ENCODE results near the gene ATP6V0B. TPM values are rescaled to one million over a fixed set of nuclear protein-coding genes. Genes with fewer than 3 reads are reported as not detected.

The ATP6V0B gene
- total and polyA plus RNA-seq, 10 of the 15 experiments (the other 5 are each of a cell fraction or from before 2014, with no cell fraction given), result 65.3 to 250 (median 144) TPM

DNA sequence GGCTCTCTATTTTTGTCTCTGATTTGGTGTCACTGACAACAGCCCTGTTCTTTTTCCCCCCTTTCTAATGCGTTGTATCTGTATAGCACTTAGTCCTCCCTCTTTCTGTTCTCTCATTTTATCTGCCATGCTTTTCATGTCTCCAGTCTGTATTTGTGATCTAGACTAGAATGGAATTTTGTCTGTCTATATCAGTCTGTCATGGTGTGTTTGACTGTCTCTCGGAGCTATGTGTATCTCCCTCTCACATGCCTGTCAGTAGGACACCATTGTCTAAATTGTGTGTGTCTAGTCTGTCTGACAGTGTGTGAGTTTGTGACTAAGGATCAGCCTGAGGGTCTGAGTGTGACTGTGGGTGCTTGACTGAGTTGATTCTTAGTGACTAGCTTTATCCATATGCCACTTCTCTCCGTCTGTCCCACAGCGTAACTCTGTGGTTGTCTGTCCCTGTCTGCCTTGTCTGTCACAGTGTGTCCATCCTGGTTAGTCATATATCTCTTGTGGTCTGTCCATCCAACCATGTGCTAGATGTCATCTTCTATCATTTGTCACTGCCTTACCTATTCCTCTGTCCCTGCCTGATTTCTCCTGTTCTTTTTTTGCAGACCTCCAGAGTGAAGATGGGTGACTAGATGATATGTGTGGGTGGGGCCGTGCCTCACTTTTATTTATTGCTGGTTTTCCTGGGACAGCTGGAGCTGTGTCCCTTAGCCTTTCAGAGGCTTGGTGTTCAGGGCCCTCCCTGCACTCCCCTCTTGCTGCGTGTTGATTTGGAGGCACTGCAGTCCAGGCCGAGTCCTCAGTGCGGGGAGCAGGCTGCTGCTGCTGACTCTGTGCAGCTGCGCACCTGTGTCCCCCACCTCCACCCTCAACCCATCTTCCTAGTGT lies 2.9 kb downstream of the ATP6V0B start:
- Histone ChIP-seq H3K36me3 (ENCODE audit: control insufficient read depth in 2 of 2, insufficient read depth in 2 of 2, low read length in 1 of 2) (peaks cover 1 to 7% of the 10 kb centered on the region in 2 experiments), H3K4me2 (ENCODE audit: control insufficient read depth, insufficient read depth) (peak overlapping the region; percentile 94), H2AFZ (ENCODE audit: control insufficient read depth, low read depth, low read length) (no peak overlapping the region), H3K4me3 (no peak overlapping the region), H3K79me2 (ENCODE audit: control insufficient read depth, insufficient read depth, low read length) (peaks cover 45% of the 10 kb centered on the region), H3K9me3 (replicated peaks; ENCODE audit: control insufficient read depth, insufficient read depth, low read length) (no peaks in the 10 kb centered on the region), H3K27ac (ENCODE audit: control insufficient read depth, insufficient read depth) (no peak overlapping the region), H3K9ac (ENCODE audit: control insufficient read depth, insufficient read depth, low read length) (no peak overlapping the region; the same call in 1 of the 2 replicates), H3K27me3 (replicated peaks in 1 of 2; ENCODE audit: control insufficient read depth in 2 of 2, insufficient read depth in 2 of 2, low read length in 1 of 2) (no peaks in the 10 kb centered on the region), H3K4me1 (ENCODE audit: control insufficient read depth, insufficient read depth, low read length) (peaks cover 30% of the 10 kb centered on the region), H4K20me1 (ENCODE audit: control insufficient read depth, insufficient read depth) (no peaks in the 10 kb centered on the region)
- no TSS peak for BruUV-seq (replicated peaks)
- ChIA-PET CTCF (interaction anchor here (1.0 to 1.4 kb wide), 3 partner anchors 12 to 44 kb away, joined by 3 to 5 read pairs (median 3); no protein-coding TSS in a partner anchor), POLR2A (interaction anchor here (0.6 to 1.3 kb wide), 4 partner anchors 14 to 687 kb away, joined by 3 to 4 read pairs (median 4); no protein-coding TSS in a partner anchor), RAD21 (ENCODE audit: unreplicated experiment) (interaction anchor here (0.6 kb wide), 1 partner anchor 1326 kb away, joined by 3 read pairs; no protein-coding TSS in a partner anchor), SMC1A (ENCODE audit: uncharacterized antibody, unreplicated experiment) (interaction anchor here (1.3 kb wide), 1 partner anchor 15 kb away, joined by 3 read pairs; no protein-coding TSS in a partner anchor)
- DNase-seq (ENCODE audit: low read depth, low spot score) (no peak), FAIRE-seq (no peak), ATAC-seq (no peak)
- intact Hi-C loops (cut with micrococcal nuclease; ENCODE audit: unreplicated experiment), result no loop called here
- in situ Hi-C loops (cut with MboI), result no loop called here
- 0 out of 2 replicates have a peak, but pooled peaks have one; percentile 7 for TF ChIP-seq RUNX3 (IDR thresholded peaks at IDR 0.05; ENCODE audit: low read length)
- no peak for TF ChIP-seq ZZZ3 (IDR thresholded peaks at IDR 0.05; ENCODE audit: control insufficient read depth, insufficient read length, low read depth)
- no peak for TF ChIP-seq ZNF622 (IDR thresholded peaks at IDR 0.05)
- no peak for TF ChIP-seq ZBED1 (IDR thresholded peaks at IDR 0.05; ENCODE audit: borderline replicate concordance)
- 98% methylated on average over 9 of the region's 9 CpGs for whole genome bisulfite sequencing (ENCODE audit: insufficient coverage, insufficient replicate concordance, low lambda C conversion rate, missing lambda C conversion rate)

DNA sequence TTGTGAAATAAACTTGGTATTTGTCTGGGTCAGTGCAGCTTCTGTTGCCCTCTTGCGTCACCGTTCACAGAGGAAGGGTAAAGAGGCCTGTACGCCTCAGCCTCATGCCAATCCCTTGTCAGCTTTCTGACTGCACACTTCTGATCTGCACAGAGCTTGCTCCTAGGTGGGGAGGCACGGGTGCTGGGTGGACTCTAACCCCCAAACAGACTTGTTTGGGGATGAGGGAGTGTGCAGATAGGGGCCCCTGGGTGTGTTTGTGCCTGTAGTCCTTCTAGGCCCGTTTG lies 3.4 kb downstream of the ATP6V0B start:
- no TSS peak for BruUV-seq (replicated peaks)
- H3K4me1 ChIP-seq (ENCODE audit: control insufficient read depth, insufficient read depth, low read length), result peaks cover 30% of the 10 kb centered on the region
- SMC1A ChIA-PET (ENCODE audit: uncharacterized antibody, unreplicated experiment), result interaction anchor here (1.3 kb wide), 1 partner anchor 15 kb away, joined by 3 read pairs; no protein-coding TSS in a partner anchor
- CTCF ChIA-PET, result interaction anchor here (1.0 to 1.4 kb wide), 3 partner anchors 12 to 43 kb away, joined by 3 to 5 read pairs (median 3); no protein-coding TSS in a partner anchor
- POLR2A ChIA-PET, result interaction anchor here (1.3 kb wide), 1 partner anchor 14 kb away, joined by 4 read pairs; no protein-coding TSS in a partner anchor
- H3K4me3 ChIP-seq, result peak overlapping the region; percentile 69; the same call in 1 of the 2 replicates
- H3K27ac ChIP-seq (ENCODE audit: control insufficient read depth, insufficient read depth), result no peak overlapping the region
- H2AFZ ChIP-seq (ENCODE audit: control insufficient read depth, low read depth, low read length), result no peak overlapping the region
- no peaks in the 10 kb centered on the region for H3K27me3 ChIP-seq (replicated peaks in 1 of 2; ENCODE audit: control insufficient read depth in 2 of 2, insufficient read depth in 2 of 2, low read length in 1 of 2)
- no peak for FAIRE-seq
- intact Hi-C loops (cut with micrococcal nuclease; ENCODE audit: unreplicated experiment), result no loop called here
- H3K36me3 ChIP-seq (ENCODE audit: control insufficient read depth in 2 of 2, insufficient read depth in 2 of 2, low read length in 1 of 2), result peaks cover 0 to 7% of the 10 kb centered on the region in 2 experiments
- H3K9ac ChIP-seq (ENCODE audit: control insufficient read depth, insufficient read depth, low read length), result no peak overlapping the region; the same call in 1 of the 2 replicates
- DNase-seq (ENCODE audit: low read depth, low spot score), result no peak
- no peak for ATAC-seq
- H4K20me1 ChIP-seq (ENCODE audit: control insufficient read depth, insufficient read depth), result no peaks in the 10 kb centered on the region
- no peaks in the 10 kb centered on the region for H3K9me3 ChIP-seq (replicated peaks; ENCODE audit: control insufficient read depth, insufficient read depth, low read length)
- 67% methylated on average over 5 of the region's 5 CpGs for WGBS (ENCODE audit: insufficient coverage, insufficient replicate concordance, low lambda C conversion rate, missing lambda C conversion rate)
- peaks cover 45% of the 10 kb centered on the region for H3K79me2 ChIP-seq (ENCODE audit: control insufficient read depth, insufficient read depth, low read length)
- peak overlapping the region; percentile 94 for H3K4me2 ChIP-seq (ENCODE audit: control insufficient read depth, insufficient read depth)
- no peak for TF ChIP-seq RBBP5 (conservative IDR thresholded peaks at IDR 0.05)
- no peak for TF ChIP-seq IKZF2 (IDR thresholded peaks at IDR 0.05)
- TF ChIP-seq HCFC1 (IDR thresholded peaks at IDR 0.05; ENCODE audit: low read length), result no peak
- no peak for TF ChIP-seq NR2C1 (IDR thresholded peaks at IDR 0.05)
- no peak for TF ChIP-seq TBL1XR1 (IDR thresholded peaks at IDR 0.05; ENCODE audit: low read depth, low read length)
- no peak for TF ChIP-seq RELA (IDR thresholded peaks at IDR 0.05; ENCODE audit: borderline replicate concordance, partially characterized antibody)
- TF ChIP-seq, protein P1, sequence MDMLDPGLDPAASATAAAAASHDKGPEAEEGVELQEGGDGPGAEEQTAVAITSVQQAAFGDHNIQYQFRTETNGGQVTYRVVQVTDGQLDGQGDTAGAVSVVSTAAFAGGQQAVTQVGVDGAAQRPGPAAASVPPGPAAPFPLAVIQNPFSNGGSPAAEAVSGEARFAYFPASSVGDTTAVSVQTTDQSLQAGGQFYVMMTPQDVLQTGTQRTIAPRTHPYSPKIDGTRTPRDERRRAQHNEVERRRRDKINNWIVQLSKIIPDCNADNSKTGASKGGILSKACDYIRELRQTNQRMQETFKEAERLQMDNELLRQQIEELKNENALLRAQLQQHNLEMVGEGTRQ (IDR thresholded peaks at IDR 0.05; ENCODE audit: borderline replicate concordance, low read depth, low read length), result no peak
- TF ChIP-seq, protein P2, sequence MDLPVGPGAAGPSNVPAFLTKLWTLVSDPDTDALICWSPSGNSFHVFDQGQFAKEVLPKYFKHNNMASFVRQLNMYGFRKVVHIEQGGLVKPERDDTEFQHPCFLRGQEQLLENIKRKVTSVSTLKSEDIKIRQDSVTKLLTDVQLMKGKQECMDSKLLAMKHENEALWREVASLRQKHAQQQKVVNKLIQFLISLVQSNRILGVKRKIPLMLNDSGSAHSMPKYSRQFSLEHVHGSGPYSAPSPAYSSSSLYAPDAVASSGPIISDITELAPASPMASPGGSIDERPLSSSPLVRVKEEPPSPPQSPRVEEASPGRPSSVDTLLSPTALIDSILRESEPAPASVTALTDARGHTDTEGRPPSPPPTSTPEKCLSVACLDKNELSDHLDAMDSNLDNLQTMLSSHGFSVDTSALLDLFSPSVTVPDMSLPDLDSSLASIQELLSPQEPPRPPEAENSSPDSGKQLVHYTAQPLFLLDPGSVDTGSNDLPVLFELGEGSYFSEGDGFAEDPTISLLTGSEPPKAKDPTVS (IDR thresholded peaks at IDR 0.05; ENCODE audit: low read depth, low read length), result no peak
- in situ Hi-C loops (cut with MboI), result no loop called here
- RAD21 ChIA-PET (ENCODE audit: unreplicated experiment), result no interaction called here

Measured in GM12878 (cell line).